ENCODE measurements around the gene IGBP1.

GRCh38 chrX:70169281-70169680 is 36.0 kb downstream of the IGBP1 start:
- TF ChIP-seq FOXA1 (IDR thresholded peaks at IDR 0.05) (no peak), SP1 (IDR thresholded peaks at IDR 0.05) (no peak), TARDBP (IDR thresholded peaks at IDR 0.05) (no peak), SUZ12 (IDR thresholded peaks at IDR 0.05) (no peak), BHLHE40 (IDR thresholded peaks at IDR 0.05; ENCODE audit: borderline replicate concordance) (no peak), NFRKB (IDR thresholded peaks at IDR 0.05) (no peak)
